Dermis microvascular lymphatic vessel endothelial cell (primary cell): ENCODE data around the gene OPA1. TPM values are rescaled to one million over a fixed set of nuclear protein-coding genes. Genes with fewer than 3 reads are reported as not detected.
"Not testable (repeated sequence)": the region's sequence is repeated elsewhere in the genome, so short reads cannot be mapped to it uniquely, and the experiment has no call there.

ENCODE experiments used
- DNase-seq, 2 donors: peaks; one replicate each; pipeline versions ENCODE4 v3.0.0 to v3.0.0-alpha.2; 2010; ENCODE audit warnings: low read depth in 2 of 2
- total RNA-seq: library from RNA; depleted of rRNA; stranded (reverse); fragments of >200 nt; gene quantifications from 2 replicates; pipeline ENCODE4 v1.2.1, GENCODE V29; 2014

OPA1 gene
- total RNA-seq, 1 donor from 2014 or later: 46.2 TPM

DNA sequence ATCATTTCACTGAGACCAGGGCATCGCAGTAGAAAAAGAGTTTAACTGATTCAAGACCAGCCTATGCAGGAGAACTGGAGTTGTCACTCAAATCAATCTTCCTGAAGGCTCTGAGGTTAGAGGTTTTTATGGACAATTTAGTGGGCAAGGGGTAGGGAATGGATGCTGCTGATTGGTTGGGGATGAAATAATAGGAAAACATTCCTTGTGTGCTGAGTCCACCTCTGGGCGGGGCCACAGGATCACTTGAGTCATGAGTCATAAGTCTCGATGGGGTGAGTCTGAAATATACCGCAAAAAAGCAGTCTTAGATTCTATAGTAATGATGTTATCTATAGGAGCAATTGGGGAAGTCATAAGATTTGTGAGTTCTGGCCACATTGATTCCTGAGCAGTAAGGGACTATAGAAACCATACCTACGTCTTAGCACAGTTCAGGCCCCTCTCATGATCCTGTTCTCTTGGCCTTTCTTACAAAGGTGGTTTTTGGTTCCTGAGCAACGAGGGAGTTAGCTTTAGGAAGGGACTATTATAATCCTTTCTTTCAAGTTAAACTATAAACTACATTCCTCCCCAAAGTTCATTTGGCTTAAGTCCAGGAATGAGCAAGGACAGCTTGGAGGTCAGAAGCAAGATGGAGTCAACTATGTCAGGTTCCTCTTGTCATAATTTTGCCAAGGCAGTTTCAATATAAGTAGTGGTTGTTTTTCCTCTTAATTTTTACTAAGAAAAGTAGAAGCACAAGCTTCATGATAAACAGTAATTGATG lies 2.7 kb upstream of the OPA1 start:
- peak in 1 of 2 donors; percentile 11 for DNase-seq

GRCh38 chr3:193593668-193594030 lies 641 bp downstream of the OPA1 start:
- peak in 1 of 2 donors; percentile 50 for DNase-seq

DNA sequence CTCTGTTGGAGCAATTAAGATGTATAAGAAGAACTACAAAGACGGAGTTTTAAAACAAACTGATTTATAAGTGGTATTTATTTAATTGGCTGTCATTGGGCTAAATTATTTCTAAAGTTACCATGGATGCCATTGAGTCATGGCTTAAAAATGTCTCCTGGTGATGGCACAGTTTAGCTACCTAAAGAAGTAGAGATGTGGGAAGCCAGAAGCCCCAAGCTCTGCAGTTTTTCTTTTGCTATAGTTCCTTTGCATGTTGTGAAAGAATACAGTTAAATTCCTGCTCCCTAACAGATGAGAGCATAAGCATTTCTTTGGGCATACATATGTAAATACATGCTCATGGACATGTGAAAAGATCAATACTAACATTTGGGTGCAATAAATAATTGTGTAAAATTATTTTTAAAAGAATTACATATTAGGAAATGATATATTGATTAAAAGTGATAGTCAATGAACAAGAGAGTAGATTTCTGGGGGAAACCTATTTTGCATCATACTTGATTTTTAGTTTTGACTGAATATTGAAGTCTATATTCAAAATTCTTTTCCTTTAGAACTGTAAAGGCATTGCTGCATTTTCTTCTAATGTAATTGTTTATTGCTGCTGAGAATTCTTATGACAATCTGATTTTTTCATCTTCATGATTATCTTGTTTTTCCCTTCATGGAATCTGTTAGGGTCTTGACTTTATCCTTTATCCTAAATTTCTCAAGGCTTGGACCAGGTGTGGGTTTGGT lies 2.1 kb downstream of the OPA1 start:
- no peak for DNase-seq

DNA sequence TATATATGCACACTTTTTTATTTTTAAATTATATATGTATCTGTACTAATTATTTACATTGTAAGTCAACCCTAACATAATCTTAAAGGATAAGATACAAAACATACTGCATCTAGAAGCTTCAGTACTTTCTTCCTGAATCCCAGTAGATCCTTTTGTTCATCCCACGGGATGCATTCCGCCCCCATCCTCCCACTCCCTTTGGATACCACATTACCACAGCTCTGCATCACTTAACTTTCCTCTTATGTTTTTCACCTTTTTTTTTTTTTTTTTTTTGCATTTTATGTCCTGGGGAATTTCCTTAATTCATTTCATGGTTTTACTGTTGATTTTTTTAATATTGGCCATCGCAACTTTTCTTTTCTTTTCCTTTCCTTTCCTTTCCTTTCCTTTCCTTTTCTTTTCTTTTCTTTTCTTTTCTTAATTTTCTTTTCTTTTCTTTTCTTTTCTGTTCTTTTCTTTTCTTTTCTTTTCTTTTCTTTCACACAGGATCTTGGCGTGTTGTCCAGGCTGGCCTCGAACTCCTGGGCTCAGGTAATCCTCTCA lies 3.0 kb downstream of the OPA1 start:
- DNase-seq: no peak

DNA sequence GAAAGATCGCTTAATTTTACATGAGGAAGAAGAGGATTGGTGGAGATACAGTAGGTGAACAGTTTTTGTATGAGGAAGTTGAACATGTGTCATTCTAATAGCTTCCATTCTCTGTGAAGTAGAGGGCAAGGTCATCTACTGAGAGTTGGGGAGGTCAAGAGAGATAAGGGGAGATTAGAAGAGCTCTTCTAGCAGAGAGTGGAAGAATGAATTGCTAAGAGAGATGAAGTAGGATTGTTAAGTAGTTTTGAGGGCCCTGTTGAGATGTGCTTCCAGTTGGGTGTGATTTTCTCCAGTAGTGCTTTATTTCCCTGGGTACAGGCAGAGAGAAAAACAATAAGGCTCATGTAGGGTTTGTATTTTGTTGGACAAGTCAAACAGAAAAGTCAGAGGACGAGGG lies 5.2 kb downstream of the OPA1 start:
- no peak for DNase-seq

DNA sequence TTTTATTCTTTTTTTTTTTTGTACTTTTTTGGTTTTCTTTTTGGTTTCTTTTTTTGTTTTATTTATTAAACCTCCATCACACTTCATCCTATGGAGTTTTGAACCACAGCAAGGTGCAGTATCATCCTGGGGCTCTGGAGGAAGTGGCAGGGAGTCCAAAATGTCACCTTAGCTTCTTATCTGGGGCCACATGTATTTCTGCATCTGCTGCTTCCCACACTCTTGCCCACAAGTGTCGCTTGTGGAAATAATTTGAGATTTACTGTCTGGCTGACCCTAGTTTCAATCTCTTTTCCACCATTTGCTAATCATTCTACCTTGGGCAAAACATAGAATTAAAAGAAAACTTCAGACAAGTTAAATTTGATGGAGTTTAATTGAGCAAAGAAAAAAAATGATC lies 6.4 kb downstream of the OPA1 start:
- DNase-seq: no peak

DNA sequence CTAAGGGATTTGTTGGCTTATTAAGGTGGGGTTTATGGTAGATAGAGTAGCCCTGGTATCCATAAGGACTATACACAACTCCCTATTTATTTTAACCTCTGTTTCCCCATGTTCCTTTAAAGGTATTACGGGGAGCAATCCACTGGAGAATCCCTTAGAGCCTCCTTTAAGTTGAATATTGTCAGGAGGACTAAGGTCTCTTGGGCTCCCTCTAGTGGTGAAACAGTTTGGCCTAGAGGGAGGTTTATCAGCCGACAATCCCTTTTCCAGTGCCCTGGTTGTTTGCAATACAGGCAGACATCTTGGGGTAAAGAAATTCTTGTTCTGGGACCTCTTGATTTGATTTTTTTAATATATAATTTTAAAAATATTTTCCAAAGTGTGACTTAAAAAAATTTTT lies 12.9 kb downstream of the OPA1 start:
- DNase-seq: peak; percentile 44 to 74

DNA sequence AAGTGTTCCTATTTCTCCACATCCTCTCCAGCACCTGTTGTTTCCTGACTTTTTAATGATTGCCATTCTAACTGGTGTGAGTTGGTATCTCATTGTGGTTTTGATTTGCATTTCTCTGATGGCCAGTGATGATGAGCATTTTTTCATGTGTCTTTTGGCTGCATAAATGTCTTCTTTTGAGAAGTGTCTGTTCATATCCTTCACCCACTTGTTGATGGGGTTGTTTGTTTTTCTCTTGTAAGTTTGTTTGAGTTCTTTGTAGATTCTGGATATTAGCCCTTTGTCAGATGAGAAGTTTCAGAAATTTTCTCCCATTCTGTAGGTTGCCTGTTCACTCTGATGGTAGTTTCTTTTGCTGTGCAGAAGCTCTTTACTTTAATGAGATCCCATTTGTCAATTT lies 13.9 kb downstream of the OPA1 start:
- not testable (repeated sequence) for DNase-seq

DNA sequence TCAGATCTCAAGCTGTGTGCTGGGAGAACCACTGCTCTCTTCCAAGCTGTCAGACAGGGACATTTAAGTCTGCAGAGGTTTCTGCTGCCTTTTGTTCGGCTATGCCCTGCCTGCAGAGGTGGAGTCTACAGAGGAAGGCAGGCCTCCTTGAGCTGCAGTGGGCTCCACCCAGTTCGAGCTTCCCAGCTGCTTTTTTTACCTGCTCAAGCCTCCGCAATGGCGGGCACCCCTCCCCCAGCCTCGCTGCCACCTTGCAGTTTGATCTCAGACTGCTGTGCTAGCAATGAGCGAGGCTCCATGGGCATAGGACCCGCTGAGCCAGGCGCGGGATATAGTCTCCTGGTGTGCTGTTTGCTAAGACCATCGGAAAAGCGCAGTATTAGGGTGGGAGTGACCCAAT lies 17.5 kb downstream of the OPA1 start:
- not testable (repeated sequence) for DNase-seq

DNA sequence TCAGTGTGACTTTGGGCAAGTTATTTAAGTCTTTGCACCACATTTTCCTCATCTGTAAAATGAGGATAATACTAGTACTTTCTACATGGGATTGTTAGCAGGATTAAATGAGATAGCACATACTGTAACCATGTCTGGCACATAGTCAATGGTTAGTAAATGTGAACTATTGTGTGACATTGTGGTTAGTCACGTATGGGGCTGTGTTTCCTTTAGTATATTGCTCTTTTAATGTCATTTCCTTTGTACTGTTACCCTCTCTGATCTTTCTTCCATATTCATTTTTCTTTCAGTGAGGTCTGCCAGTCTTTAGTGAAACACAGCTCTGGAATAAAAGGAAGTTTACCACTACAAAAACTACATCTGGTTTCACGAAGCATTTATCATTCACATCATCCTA lies 21.4 kb downstream of the OPA1 start:
- peak in 1 of 2 donors; percentile 39 for DNase-seq

GRCh38 chr3:193617628-193618027 lies 24.6 kb downstream of the OPA1 start:
- DNase-seq: no peak

- DNase-seq: no peak
Observed at GRCh38 chr3:193620057-193620456, 27.0 kb downstream of the OPA1 start.

DNA sequence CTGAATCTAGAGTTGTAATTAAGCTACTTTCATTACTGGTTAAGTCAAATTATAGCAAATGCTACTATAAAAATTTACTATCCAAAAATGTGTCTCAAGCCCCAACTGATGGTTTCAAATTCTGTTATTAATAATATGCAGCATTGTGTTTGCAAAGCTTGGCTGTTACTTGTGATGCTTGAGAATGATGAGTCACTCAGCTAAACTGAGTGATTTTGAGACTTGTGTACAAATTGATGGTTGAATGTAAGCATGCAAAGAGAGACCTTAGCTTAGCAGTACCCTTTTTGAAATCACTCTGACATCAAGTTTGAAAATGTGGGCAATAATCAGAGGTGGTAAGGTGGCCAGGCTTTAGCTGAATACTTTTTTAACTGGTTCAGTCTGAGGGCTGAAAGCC lies 27.6 kb downstream of the OPA1 start:
- DNase-seq: peak in 1 of 2 donors; percentile 29

DNA sequence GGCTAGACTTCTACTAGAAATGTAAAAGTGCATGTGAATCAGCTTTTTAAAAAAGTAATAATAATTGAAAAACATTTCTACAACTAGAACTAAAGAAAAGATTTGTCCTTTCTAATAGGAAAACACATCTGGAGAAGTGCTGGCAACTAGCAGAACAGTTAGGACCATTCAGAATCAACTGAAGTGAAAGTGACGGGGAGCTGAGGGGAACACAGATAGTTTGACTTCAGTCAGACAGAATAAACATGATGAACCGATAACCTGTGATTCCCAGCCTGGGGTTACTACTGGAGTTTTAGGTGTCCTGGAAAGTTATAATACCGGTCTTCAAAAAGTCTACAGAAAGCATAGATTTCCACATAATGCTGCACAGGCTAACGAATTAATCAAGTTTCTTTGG lies 28.1 kb downstream of the OPA1 start:
- DNase-seq: no peak

- DNase-seq: no peak
Observed at GRCh38 chr3:193630005-193630404, 37.0 kb downstream of the OPA1 start.

GRCh38 chr3:193637831-193638230 lies 44.8 kb downstream of the OPA1 start:
- no peak for DNase-seq

DNA sequence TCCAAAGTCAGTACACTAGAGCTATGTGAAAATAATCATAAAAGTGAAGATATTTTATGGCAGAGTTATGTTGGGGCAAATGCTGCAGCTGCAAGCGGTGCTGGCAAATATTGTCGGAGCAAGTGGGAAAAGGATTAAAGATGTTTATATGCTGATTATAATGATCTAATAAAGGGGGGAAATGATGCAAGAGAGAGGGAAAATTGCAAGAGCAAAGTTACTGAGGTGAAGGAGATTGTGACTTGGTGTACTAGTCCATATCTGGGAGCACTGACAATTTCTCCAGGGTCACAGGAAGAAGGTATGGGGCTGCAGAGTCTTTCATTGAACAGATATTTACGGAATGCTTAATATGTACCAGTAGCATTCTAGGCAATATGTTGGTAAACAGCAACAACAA lies 45.8 kb downstream of the OPA1 start:
- DNase-seq: no peak

- no peak for DNase-seq
Observed at GRCh38 chr3:193640165-193640715, 47.2 kb downstream of the OPA1 start.

GRCh38 chr3:193640728-193641439 lies 47.9 kb downstream of the OPA1 start:
- no peak for DNase-seq

DNA sequence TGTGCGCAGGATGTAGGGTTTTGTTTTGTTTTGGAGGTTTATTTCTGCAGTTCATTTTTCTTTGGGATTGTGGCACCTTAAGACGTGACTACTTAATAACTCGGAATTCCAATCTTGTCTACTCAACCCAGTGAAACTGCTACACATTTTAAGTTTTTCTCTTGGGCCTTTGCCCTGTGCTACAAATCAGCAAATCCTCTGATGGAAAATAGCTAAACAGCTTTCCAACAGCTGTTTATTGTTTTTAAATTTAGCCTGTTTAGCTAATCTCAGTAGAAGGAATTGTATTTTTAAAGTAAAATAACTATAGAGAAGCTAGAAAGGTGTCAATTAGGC lies 48.4 kb downstream of the OPA1 start:
- DNase-seq: no peak

- DNase-seq: no peak
Observed at GRCh38 chr3:193645806-193646205, 52.8 kb downstream of the OPA1 start.

GRCh38 chr3:193648542-193649076 lies 55.6 kb downstream of the OPA1 start:
- DNase-seq: no peak
